ENCODE results near the gene DUSP2.

DUSP2 gene

GRCh38 chr2:96098900-96099590 is 46.2 kb downstream of the DUSP2 start:
- DNase-seq: peak; percentile 1

DNA sequence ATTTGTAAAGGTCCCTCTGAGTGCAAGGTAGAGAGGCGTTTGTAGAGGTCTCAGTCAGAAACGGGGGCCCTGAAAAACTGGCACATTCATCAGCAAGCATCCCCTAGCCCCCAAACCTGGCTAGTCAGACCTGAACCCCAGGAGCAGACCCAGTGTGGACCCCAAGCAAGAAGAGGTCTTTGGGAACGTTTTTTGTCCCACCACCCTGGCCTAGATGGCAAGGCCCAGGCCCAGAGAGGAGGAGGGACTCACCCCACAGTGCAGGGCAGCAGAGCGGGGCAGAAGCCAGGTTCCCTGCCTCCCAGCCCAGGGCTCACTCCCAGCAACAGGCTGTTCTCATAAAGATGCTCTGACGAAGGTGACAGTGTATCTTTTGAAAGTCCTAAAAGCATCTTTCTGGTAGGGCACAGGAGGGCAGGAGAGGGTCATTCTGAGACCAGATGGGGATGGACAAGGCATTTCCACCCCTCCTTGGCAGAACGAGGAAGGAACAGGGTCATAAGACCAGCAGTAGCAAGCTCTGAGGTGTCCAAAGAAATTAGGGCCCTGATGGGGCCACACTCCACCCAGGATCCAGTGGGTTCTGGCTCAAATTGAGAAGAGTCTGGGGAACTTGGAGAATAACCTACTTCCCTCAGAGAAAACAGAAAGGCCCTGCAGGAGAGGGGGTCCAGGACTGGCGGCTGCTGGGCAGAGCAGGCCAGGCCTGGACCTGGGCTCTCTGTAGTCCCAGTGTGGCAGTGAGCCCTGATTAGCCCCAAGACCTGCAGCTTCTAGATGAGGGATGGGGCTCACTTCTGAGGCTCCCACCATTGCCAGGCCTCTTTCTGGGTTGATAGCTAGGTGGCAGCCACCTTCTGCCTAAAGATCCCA is 47.1 kb downstream of the DUSP2 start:
- peak; percentile 1 for DNase-seq

GRCh38 chr2:96097441-96097840 is 47.8 kb downstream of the DUSP2 start:
- DNase-seq: no peak

- no peak for DNase-seq
Observed at GRCh38 chr2:96095116-96095636, 50.1 kb downstream of the DUSP2 start.

DNA sequence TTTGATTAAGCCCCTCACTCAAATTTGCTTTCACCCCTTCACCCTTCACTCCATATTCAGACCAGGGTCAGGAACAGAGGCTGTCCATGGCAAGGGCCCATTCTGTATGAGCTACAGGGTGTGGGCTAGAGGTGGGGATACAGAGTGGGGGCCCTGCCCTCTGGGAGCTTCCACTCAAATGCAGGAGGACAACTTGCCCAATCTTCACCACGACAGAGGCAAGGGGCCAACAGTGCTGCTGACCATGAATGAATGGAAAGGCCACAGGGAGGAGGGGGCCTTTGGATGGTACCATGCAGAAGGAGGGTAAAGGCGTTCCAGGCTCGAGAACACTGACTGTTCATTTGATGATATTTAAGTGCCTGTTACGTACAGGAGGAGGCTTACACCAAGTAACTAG is 51.7 kb downstream of the DUSP2 start:
- DNase-seq: no peak
